ENCODE measurements around the gene PNPLA1.

Gene PNPLA1

DNA sequence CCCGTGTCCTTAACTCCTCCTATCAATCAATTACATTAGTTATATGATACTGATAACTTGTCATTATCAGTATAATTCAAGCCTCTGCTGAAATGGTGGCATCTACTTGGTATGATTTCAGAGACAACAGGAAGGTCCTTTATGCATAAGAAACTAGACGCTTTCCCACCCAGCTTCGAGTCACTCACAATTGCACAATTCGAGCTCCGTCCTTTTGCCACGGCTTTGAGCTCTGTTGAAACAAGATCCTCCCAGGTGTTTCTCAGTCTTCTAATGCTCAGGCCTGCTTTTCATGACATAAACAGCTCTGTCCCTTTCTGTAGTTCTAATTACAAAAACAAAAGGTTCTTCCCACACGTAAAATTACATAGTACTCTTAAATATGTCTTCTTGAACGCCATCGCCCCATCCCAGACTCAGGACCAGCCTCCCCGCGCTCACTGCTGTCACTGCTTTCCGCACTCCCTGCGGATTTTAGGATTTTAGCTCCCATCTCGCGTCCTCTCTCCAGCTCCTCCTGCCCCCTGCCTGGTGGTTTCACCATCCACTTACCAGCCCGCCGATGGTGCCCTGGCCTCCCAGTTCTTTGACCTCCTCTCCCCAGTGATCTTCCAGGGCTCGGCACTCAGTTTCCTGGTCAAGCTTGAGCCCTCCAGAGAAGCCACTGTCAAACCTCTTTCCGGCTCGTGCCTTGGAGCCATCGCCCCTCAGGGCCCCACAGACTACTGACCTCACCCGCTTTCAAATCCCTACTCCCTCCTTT, 23.2 kb upstream of the PNPLA1 start:
- no peak for DNase-seq

DNA sequence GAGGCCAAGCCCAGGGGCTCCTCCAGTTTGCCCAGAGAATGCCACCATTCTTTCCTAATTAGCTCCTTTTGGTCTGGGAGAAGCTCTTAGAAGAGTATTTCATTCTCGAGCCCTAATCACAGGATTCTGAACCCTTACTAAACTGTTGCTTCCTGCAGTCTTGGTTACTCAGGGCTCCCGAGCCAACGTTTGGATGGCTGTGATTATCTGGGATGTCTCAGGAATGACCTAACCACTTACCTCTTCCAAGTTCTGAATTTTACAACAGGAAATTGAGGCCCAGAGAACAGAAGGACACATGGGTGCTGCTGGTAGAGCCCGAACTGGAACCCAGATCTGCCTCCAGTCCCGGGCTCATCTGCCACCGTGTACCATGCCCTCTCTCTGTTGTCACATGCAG, 22.2 kb upstream of the PNPLA1 start:
- DNase-seq, result no peak

DNA sequence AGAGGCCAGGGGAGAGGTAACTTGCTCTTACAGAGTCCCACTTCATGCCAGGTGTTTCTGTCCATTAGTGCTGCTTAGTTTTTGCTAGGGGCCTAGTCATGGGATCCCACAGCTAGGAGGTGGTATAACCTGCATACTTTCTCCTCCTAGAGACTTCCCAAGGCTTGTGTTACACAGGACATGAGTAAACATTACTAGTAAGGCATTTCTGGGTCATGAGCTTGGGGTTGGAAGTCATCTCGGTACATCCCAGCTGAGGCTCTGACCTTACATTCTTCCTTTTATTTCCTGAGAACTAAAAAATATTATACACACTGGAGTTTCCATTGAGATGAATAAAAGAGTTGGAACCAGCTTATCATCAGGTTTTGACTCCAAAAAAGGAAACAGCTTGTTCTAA, 20.9 kb upstream of the PNPLA1 start:
- no peak for DNase-seq

DNA sequence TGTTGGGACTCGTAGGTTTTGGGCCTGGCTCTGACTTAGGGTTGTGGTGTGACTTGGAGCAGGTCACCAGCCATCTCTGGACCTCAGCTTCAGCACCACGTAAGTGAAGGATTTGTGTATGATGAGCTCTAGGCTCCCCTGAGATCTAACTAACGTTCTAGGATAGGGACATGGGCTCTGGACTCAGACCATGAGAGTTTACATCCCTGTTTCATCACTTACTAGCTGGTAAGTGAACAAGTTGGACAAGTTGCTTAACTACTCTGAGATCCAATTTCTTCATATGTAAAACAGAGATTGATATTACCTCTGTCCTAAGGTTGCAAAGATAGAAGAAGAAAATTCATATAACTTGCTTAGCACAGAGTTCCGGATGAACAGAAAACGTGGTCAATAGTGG, 20.3 kb upstream of the PNPLA1 start:
- no peak for DNase-seq

DNA sequence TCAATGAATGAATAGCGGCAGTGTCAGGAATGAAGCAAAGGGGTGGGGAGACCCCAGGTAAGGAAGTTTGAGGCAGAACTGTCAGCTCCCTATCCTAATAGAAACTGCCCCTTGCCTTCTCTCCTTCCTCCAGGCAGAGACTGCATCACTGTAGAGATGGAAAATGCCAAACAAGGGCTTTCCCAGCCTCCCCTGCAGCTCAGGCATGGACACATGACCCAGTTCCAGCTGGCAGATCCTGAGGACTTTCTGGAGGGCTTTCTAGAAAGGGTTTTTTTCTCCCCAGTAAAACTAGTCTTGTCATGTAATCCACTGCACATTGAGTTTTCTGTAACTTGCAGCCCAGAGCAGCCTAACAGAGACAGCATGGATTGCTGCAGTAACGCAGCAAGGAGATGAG, 17.9 kb upstream of the PNPLA1 start:
- no peak for DNase-seq

DNA sequence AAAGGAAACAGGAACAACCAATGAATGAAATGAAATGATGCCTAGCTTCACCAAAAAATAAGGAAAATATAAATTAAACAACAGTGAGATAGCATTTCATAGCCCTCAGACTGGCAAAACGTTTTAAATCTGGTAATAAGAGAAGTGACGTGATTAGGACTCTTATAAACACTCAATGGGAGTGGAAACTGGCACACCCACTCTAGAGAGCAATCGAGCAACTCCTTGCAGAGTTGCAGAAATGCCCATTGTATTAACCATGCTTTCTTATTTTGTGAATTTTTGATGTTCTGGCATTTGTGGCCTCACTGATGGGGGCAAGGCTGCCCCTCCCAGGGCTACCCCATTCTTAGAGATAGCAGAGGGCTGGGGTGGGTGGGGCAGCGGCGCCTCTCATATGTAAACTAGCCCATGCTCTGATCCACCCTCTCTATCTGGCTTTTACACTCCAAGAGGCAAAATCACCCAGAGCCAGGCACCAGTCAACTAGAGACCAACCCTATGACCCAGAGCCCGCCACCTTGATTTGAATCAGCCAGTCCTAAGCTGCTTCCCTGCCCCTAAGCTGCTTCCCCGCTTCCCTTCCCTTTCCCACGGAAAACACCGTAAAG, 6.4 kb upstream of the PNPLA1 start:
- no peak for DNase-seq

DNA sequence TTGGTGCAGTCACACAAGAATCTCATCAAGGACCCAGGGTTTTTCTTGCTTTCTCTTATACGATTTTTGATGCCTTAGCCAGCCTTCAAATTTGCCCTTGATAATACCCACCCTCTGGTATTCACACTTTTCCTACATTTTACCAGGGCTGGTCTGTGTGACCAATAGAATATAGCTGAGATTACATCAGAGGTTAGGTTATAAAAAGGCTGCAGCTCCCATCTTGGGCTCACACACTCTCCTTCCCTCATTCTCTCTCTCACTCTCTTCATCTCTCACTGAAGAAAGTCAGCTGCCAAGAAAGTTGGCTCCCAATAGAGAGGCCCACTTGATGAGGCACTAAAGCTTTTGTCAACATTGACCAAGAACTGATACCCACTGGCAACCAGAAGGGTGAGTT, 4.1 kb upstream of the PNPLA1 start:
- DNase-seq, result no peak

DNA sequence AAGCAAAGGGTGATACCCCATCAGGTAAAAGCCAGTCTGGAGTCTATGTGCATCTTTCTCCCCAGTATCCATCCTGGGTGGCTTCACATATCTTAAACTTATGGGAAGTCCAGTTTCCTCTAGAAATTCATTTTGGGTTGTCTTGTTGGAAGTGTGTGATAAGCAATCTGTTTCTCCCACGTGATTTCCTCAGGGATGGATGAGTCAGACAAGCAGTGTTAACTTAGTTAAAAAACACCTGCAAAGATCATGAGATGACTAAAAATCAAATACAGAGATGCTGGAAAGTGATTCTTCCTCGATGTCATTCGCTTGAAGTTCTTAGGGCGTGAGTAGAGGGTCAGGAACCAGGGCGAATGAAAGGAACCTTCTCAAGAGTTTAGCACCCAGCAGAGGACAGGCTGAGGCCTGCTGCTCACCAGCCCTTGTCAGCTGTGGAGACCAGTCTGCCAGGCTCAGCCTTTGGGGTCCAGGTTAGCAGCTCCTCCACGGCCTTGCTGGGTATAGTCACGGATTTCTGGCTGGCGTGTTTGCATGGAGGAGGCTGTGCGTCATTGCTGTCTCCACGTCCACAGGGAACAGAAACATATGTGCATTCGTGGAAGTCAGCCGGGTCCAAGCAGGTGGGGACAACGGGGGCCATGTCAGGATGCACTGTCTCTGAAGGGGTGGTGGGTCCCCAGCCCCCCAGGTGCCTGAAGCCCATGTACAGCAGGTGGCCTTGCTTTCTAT, 2.8 kb upstream of the PNPLA1 start:
- no peak for DNase-seq

DNA sequence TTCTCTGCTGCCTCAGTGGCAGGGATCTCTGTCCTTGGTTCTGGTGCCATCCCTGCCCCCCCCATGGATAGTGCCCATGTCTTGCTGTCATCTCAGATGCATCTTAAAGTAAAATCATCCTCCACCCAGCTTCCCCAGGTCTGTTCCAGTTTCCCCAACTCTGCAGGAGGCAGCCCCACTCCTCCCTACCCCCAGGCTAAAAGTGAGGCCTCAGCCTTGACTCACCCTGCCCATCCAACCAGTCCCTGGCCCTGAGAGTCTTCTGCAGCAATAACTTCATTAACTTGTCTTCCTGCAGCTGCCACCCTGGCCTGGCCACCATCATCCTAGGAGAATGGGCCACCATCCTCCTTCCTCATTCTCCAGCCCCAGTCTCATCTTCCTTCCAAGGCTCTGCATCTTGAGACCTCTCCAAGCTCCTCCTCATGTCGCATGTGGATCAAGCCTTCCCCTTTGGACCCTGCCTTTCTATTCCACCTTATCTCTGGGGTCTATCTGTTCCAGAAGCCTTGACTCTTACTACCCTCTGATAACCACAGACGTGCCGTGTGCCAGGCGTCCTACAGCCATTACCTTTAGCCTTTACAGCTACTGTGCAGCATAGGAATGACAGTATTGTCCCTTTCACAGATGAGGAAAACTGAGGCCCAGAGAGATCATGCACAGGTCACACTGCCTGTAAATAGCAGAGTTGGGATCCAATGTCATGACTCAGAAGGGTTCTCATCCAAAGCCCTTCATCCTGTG, 2.0 kb upstream of the PNPLA1 start:
- DNase-seq, result no peak

DNA sequence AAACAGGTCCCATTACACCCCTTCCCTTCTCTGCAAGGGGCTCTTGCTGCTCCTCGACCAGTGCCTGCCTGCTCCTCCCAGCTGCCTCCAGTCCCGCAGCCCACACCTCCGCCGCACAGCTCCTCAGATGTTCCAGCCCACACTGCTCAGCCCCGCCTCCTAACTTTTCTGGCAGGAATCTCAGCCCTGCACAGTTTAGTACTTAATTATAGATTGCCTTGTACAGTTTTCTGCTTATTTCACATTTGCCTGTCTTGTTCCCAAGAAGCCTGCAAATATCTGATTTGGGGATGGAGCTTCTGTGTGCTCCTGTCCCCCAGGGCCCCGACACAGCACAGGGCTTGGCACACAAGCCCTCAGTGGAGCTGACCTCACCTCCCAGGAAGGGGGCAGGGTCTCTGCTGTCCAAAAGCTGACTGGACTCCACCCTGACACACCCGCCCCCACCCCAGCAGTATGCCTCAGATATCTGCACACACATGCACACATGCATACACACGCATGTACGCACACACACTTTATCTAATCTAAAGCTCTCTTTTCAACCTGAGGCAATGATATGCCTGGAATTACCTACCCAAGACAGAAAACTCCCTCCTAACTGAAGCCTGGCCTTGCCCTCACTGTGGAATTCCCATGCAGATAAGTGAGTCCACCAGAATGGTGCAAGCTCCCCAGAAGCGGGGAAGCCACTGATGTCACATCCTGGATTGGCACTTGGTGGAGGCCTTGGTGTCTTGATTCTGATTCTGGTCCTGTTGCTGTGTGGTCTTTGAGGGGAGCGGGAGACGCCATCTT, 1.2 kb upstream of the PNPLA1 start:
- no peak for DNase-seq

DNA sequence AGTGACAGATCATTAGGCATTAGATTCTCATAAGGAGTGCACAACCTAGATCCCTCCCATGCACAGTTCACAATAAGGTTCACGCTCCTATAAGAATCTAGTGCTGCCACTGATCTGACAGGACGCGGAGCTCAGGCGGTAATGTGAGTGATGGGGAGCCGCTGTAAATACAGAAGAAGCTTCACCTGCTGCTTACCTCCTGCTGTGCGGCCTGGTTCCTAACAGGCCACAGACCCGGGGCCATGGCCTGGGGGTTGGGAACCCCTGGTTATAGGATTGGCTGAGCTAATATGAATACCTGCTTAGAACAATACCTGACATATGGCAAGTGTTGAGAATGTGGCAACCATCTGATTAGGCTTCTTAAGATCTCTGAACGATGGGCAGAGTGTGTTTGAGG, 2.4 kb downstream of the PNPLA1 start:
- DNase-seq, result no peak

DNA sequence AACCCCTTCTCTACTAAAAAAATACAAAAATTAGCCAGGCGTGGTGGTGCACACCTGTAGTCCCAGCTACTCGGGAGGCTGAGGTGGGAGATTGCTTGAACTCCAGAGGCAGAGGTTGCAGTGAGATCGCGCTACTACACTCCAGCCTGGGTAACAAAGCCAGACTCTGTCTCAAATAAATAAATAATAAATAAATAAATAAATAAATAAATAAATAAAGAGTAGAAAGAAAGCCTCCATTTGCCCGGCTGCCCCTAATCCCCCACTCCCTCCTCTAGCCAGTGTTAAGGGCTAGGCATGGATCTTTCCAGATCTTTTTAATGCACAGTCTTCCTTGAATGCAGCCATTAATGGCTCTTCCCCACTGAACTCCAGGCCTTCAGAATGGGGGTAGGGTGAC, 3.2 kb downstream of the PNPLA1 start:
- DNase-seq, result no peak

DNA sequence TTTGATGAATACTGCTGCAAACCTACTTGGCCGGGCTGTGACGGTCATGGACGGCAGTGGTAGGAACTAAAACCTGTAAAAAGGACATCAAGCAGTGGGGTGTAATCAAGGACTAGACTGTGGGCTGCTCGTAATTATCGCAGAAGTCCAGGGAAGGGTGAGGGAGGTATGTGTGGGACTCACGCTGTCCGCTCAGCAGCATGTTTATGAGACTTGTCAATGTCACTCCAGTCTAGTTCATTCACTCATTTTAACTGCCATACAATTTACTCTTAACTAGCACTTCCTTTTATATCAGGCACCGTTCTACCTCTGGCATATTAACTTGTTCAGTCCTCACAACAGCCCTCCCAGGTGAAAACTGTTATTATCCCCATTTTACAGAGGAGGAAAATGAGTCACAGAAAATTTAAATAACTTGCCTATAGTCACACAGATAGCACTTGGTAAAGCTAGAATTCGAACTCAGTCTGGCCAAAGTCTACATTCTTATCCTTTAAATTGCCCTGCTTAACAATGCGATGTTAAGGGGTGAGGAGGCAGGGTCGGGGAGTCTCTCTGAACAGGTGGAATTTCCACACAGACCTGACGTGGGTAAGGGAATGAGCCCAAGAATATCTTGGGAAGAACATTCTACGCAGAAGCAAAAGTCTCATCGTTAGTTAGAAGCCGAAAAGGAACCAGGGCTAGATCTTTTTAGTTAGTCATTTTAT, 4.1 kb downstream of the PNPLA1 start:
- no peak for DNase-seq

DNA sequence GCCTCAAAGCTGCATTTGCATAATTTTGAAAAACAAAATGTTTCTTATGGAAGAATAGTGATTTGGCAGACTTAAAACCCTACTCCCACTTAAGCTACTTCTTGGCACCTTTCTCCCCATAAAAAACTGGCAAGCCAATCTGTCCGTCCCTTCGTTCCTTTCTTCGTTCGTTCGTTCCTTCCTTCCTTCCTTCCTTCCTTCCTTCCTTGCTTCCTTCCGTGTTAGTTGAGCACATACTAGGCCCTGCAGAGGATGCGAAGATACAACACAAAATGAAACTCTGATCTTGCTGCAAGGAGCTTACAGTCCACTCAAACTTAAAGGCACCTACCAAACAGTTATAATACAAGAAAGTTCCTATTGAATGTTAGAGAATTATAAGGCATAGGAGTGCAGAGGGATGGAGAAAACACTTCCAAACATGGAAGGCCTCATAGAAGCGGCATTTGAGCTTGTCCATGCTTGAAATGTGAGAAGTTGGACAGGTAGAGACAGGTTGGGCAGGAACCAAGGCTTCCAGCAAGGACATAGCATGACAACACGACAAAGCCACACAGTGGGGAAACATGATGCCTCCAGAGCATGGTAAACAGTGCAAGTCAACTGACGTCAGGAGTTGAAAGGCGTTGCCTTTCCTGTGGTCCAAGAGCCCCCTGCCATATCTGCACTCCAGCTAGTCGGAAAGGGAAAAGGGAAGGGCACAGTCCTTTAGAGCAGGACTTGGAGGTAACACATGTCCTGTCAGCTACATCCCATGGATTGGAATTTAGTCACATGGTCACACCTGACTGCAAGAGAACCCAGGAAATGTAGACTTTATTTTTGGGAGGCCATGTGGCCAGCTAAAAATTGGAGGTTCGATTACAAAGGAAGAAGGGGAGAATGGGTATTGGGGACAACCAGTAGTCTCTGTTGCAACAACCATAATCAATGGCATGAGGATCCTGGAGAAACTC, 7.0 kb downstream of the PNPLA1 start:
- no peak for DNase-seq

DNA sequence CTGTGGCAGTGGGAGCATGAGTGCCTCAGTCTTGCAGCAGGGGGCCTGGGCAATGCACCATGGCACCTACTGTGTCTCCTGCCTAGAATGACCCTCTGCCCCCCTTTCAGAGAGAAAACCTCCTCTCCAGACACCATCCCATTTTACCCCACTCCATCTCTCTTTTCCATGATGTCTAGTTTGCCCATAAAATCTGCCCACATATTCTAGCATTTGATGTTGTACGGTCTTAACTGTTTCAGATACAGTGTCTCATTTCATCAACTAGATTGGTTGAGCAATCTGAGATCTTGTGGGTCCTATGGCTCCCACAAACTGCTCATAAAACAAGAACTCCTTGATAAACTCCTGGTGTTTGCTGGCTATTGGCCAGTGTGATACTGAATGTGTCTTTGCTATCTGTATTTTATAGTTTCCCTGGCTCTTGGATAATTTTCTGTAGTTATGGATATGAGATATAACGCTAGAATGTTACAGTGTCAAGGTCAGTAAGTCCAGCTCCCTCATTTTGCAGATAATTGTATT, 8.1 kb downstream of the PNPLA1 start:
- no peak for DNase-seq

DNA sequence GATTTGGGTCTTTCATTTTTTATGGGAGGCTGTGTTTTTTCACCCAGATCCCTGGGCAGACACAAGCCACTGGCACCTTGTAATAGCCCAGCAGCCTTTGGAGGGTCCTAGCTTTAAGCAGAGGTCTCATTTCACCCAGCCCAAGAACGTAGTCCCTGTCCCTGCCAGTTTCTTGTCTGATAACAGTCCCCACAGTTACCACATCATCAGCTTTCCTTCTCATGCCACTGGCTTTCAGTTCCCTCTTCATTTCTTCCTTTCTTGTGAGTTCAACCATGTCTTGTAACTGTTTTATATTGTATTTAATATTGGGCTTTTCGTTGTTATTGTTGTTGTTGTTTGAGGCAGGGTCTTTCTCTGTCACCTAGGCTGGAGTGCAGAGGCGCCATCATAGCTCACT, 10.6 kb downstream of the PNPLA1 start:
- DNase-seq, result no peak

DNA sequence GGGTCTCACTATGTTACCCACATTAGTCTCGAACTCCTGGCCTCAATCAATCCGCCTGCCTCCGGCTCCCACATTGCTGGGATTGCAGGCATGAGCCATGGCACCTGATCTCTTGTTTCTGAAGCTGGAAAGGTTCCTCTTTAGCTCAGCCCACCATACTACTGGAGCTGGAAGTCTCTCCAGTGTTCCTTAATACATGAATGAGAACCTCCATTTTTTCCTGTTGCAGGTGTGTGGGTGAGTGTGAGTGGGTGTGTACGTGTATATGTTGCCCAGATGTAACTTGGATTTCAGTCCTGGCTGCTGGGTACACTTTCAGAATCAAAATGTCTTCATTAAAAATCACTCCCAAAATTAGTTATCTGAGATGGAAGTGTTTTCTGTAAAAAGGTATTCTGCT, 11.1 kb downstream of the PNPLA1 start:
- no peak for DNase-seq

DNA sequence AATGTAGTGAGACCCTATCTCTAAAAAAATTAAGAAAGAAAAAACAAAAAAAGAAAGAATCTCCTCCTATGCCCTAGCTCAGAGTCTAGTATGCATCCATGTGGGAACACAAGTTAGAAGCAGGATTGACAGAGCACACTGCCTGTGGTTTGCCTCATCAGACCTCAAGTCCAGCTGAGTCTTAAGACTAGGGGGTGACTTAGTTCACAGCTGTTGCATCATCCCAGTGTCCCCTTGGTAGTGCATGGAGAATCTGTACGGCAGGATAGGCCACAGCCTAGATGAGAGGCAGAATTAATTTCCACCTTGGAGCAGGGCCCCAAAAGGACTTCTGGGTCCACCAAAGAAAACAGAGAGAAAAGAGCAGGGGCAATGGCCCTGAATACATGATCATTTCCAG, 13.7 kb downstream of the PNPLA1 start:
- DNase-seq, result no peak

DNA sequence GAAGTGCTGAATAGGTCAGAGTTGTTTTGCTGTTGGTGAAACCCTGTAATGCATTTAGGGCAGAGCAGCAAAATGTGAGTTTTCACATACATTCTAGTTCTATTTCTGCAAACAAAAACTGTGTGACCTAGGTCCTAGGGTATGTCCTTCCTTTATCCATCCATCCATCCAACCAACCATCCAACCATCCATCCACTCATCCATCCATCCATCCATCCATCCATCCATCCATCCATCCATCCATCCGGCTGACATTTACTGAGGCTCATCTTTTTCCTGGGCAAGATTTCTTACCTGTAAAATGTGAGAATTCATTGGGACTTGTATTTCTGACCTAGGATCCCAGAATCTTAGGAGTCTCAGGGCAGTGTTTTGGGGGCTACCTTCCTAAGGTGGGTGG, 14.5 kb downstream of the PNPLA1 start:
- DNase-seq, result no peak

DNA sequence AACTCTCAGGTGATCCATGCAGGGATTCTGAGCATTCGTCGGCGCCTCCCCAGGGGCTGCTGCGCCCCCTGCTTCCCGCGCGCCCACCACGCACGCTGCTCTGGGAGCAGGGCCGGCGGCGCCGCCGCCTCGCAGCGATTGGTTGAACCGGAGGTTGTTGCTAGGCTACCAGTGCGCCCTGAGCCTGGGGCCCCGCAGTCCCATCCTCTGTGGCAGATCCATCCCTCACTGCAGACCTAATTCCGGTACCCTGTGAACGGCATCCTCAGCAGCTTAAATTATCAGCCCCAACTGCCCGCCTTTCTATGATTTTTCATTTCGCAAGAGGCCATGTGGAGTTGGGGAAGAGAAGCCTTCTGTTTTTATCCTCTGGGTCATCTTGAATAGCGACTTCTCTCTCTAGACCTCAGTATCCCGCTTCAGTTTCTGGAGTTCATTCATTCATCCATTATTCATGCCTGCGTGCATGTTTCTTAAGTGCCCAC, 15.4 kb downstream of the PNPLA1 start:
- DNase-seq, result no peak
